Stimulated activated CD8-positive, alpha-beta memory T cell treated with anti-CD3 and anti-CD28 coated beads, Interleukin-15, amount 100 ng/mL, for 4 hours (primary cell): ENCODE data around the gene IL17RD.

Experiments used
- DNase-seq, 2 donors: peaks; one replicate each; pipeline ENCODE4 v3.0.0-alpha.2; 2020; ENCODE audit warnings: low read depth in 2 of 2

Gene IL17RD

GRCh38 chr3:57158813-57159738 lies 6.1 kb downstream of the IL17RD start:
- no peak for DNase-seq

GRCh38 chr3:57158325-57158724 lies 6.8 kb downstream of the IL17RD start:
- DNase-seq = no peak

GRCh38 chr3:57157545-57157944 lies 7.6 kb downstream of the IL17RD start:
- DNase-seq = no peak

GRCh38 chr3:57155310-57155643 lies 9.9 kb downstream of the IL17RD start:
- DNase-seq = no peak

GRCh38 chr3:57154470-57155309 lies 10.5 kb downstream of the IL17RD start:
- DNase-seq = no peak

GRCh38 chr3:57152151-57153143 lies 12.7 kb downstream of the IL17RD start:
- DNase-seq = no peak

GRCh38 chr3:57151749-57152148 lies 13.4 kb downstream of the IL17RD start:
- no peak for DNase-seq

GRCh38 chr3:57151021-57151449 lies 14.1 kb downstream of the IL17RD start:
- DNase-seq = no peak

- no peak for DNase-seq
These were observed 15.0 kb downstream of the IL17RD start for GRCh38 chr3:57150113-57150581.

GRCh38 chr3:57147071-57147470 lies 18.1 kb downstream of the IL17RD start:
- DNase-seq = no peak

- DNase-seq = no peak
These were observed 19.3 kb downstream of the IL17RD start for GRCh38 chr3:57145852-57146251.

GRCh38 chr3:57144952-57145351 lies 20.2 kb downstream of the IL17RD start:
- no peak for DNase-seq

- DNase-seq = no peak
These were observed 21.2 kb downstream of the IL17RD start for GRCh38 chr3:57143886-57144459.

- DNase-seq = no peak
These were observed 22.8 kb downstream of the IL17RD start for GRCh38 chr3:57142411-57142723.

- DNase-seq = no peak
These were observed 23.3 kb downstream of the IL17RD start for GRCh38 chr3:57141719-57142410.

GRCh38 chr3:57140894-57141293 lies 24.3 kb downstream of the IL17RD start:
- no peak for DNase-seq

GRCh38 chr3:57135964-57136719 lies 29.0 kb downstream of the IL17RD start:
- DNase-seq = no peak

- no peak for DNase-seq
These were observed 32.0 kb downstream of the IL17RD start for GRCh38 chr3:57133157-57133556.

GRCh38 chr3:57132674-57133073 lies 32.5 kb downstream of the IL17RD start:
- DNase-seq = no peak

- no peak for DNase-seq
These were observed 34.0 kb downstream of the IL17RD start for GRCh38 chr3:57131210-57131588.
